Esophagus muscularis mucosa (tissue), 4 donors: ENCODE measurements around the gene MALSU1. TPM values are rescaled to one million over a fixed set of nuclear protein-coding genes. Genes with fewer than 3 reads are reported as not detected.
A peak's percentile ranks its signal among the peaks of the same experiment; 100 is the strongest.

ENCODE experiments used
- DNase-seq: peaks from one replicate; pipeline ENCODE4 v3.0.0-alpha.2; 2017; ENCODE audit errors: extremely low spot score
- H3K27ac ChIP-seq, 4 donors: fragments of 200-600 bp; sonication (generic); replicated peaks in 1 of 4; 1 replicate in 3 of 4; 2 replicates in 1 of 4; pipeline ENCODE4 v1.5.1; 2016 to 2019; ENCODE audit warnings: mild to moderate bottlenecking in 1 of 4
- H3K27me3 ChIP-seq, 4 donors: fragments of 200-600 bp; sonication (generic); one replicate each; pipeline versions ENCODE4 v1.5.1 to v1.6.0; 2016 to 2019
- H3K36me3 ChIP-seq, 4 donors: fragments of 200-600 bp; sonication (generic); one replicate each; pipeline ENCODE4 v1.5.1; 2016 to 2019
- H3K4me1 ChIP-seq, 4 donors: fragments of 200-600 bp; sonication (generic); one replicate each; pipeline ENCODE4 v1.5.1; 2016 to 2019
- H3K4me3 ChIP-seq, 4 donors: fragments of 200-600 bp; sonication (generic); 1 replicate in 2 of 4; 2 replicates in 2 of 4; pipeline ENCODE4 v1.5.1; 2016 to 2019; ENCODE audit warnings: mild to moderate bottlenecking in 4 of 4, moderate library complexity in 1 of 4
- H3K9me3 ChIP-seq, 4 donors: fragments of 200-600 bp; sonication (generic); 1 replicate in 3 of 4; 2 replicates in 1 of 4; pipeline ENCODE4 v1.5.1; 2016 to 2019
- EP300 ChIP-seq: sonication (generic); formaldehyde crosslinking; IDR thresholded peaks from one replicate; pipeline ENCODE4 v1.6.1; 2017; ENCODE audit warnings: antibody characterized with exemption
- POLR2A ChIP-seq: fragments of 450-650 bp; IDR thresholded peaks from one replicate; pipeline ENCODE4 v1.6.1; 2017; ENCODE audit warnings: antibody characterized with exemption, moderate library complexity, mild to moderate bottlenecking, low read depth
- POLR2AphosphoS5 ChIP-seq, 2 donors: sonication (generic); formaldehyde crosslinking; IDR thresholded peaks; one replicate each; pipeline ENCODE4 v1.6.1; 2017; ENCODE audit warnings: antibody characterized with exemption in 2 of 2
- WGBS: methylation state at CpG from one replicate; pipeline ENCODE4 v1.1.5; 2018; 5-methylcytosine and 5-hydroxymethylcytosine counted together
- intact Hi-C: fragments of 100-400 bp; cut with DNase I; formaldehyde crosslinking; loops from one replicate; pipeline ENCODE4 v1.15.1; 2023
- total RNA-seq, 4 donors: library from RNA; depleted of rRNA; stranded (reverse); fragments of >200 nt; gene quantifications; one replicate each; pipeline versions ENCODE4 v1.1.0 to v1.2.1, GENCODE V29; 2016
- TF ChIP-seq, protein P1 (sequence below), 3 experiments: fragments of 200-600 bp in 2 of 3; fragments of 450-650 bp in 1 of 3; sonication (generic) in 2 of 3; IDR thresholded peaks; one replicate each; pipeline ENCODE4 v1.5.1; 2017 to 2019; ENCODE audit warnings: antibody characterized with exemption in 3 of 3, mild to moderate bottlenecking in 2 of 3, moderate library complexity in 1 of 3

Gene MALSU1
- total RNA-seq, 4 donors from 2014 or later: 39.0 to 74.2 (median 63.3) TPM

DNA sequence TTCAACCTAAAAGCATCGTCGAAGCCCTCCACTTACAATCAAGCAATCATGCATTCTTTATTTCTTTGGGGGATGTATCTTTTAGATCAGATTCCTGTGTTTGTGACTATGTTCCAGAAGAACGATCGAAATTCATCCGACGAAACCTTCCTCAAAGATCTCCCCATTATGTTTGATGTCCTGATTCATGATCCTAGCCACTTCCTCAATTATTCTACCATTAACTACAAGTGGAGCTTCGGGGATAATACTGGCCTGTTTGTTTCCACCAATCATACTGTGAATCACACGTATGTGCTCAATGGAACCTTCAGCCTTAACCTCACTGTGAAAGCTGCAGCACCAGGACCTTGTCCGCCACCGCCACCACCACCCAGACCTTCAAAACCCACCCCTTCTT lies 38.8 kb upstream of the MALSU1 start:
- no peak for DNase-seq
- TF ChIP-seq POLR2A (no peak), POLR2AphosphoS5 (IDR thresholded peaks at IDR 0.05) (no peak), EP300 (no peak)
- TF ChIP-seq, protein P1, sequence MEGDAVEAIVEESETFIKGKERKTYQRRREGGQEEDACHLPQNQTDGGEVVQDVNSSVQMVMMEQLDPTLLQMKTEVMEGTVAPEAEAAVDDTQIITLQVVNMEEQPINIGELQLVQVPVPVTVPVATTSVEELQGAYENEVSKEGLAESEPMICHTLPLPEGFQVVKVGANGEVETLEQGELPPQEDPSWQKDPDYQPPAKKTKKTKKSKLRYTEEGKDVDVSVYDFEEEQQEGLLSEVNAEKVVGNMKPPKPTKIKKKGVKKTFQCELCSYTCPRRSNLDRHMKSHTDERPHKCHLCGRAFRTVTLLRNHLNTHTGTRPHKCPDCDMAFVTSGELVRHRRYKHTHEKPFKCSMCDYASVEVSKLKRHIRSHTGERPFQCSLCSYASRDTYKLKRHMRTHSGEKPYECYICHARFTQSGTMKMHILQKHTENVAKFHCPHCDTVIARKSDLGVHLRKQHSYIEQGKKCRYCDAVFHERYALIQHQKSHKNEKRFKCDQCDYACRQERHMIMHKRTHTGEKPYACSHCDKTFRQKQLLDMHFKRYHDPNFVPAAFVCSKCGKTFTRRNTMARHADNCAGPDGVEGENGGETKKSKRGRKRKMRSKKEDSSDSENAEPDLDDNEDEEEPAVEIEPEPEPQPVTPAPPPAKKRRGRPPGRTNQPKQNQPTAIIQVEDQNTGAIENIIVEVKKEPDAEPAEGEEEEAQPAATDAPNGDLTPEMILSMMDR (IDR thresholded peaks at IDR 0.05): no peak
- Histone ChIP-seq H3K27ac (no peak overlapping the region), H3K4me3 (no peak overlapping the region), H3K9me3 (no peaks in the 10 kb centered on the region), H3K27me3 (no peaks in the 10 kb centered on the region), H3K4me1 (no peaks in the 10 kb centered on the region), H3K36me3 (peaks cover 0 to 52% (median 6%) of the 10 kb centered on the region in 4 donors)
- intact Hi-C loops: no loop called here
- WGBS: 77% methylated on average over 10 of the region's 10 CpGs

DNA sequence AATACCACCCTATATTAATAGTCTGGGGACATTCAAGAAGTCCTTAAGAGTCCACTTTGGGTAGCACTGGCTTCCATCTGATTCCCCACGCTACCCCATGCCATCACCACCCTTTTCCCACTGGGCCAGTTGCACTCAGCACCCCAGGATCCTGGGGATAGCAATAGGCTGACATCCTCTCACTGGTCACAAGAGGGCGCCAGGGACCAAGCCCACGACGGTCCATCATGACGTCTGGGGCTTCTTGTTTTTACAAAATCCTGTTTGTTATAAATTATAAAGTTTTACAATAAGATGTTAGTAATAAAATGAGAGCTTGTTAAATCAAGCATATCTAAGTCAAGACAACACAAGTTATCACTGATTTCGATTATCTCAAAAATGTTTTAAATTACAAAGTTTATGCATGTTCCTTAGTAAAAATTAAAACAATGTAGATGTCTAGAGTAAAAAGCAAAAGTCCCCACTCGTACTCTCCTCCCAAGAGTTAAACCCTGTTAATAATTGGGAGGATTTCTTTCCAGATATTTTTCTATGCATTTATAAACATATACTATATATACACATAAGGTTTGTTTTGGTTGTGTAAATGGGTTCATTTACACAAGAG lies 37.2 kb upstream of the MALSU1 start:
- intact Hi-C loops: no loop called here
- no peaks in the 10 kb centered on the region for H3K9me3 ChIP-seq
- no peak overlapping the region for H3K27ac ChIP-seq
- WGBS: 8% methylated on average over 7 of the region's 7 CpGs
- no peaks in the 10 kb centered on the region for H3K27me3 ChIP-seq
- no peaks in the 10 kb centered on the region for H3K4me1 ChIP-seq
- no peak overlapping the region for H3K4me3 ChIP-seq
- TF ChIP-seq POLR2AphosphoS5 (IDR thresholded peaks at IDR 0.05): no peak
- TF ChIP-seq, protein P1 (IDR thresholded peaks at IDR 0.05): peak; percentile 54 to 78 (median 58)
- H3K36me3 ChIP-seq: peaks cover 0 to 42% (median 9%) of the 10 kb centered on the region in 4 donors
- no peak for DNase-seq

DNA sequence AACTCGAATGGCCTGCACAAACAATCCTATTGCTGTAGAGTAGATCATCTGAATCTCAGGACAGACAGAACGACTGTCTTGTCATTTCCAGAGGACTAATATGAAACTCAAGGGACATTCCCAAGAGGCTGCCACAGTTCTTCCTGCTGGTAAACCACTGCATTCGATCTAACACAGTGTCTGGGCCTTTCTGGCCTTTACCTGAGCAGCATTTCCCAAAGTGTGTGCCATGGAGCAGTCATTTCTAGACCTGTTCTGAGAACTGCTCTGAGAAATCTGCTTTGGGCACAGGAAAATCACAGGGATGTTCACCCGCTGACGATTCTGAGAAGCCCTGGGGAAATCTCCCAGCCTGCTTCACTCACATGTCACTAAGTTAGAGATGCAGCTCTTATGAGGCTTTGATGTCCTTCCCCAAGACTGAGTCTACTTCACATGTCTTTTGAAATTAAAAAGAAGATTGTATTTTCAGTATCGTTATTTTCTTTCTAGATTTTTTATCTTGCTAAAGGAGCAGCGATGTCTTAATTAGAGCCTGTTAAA lies 34.2 kb upstream of the MALSU1 start:
- Histone ChIP-seq H3K9me3 (no peaks in the 10 kb centered on the region), H3K27me3 (no peaks in the 10 kb centered on the region), H3K36me3 (peaks cover 0 to 29% (median 11%) of the 10 kb centered on the region in 4 donors), H3K4me3 (no peak overlapping the region), H3K4me1 (no peaks in the 10 kb centered on the region), H3K27ac (no peak overlapping the region)
- intact Hi-C loops: loop anchor here (5.0 kb wide), 1 partner anchor 192 kb away; no protein-coding TSS in a partner anchor
- 78% methylated on average over 7 of the region's 7 CpGs for WGBS
- DNase-seq: no peak
- TF ChIP-seq POLR2A: no peak
- no peak for TF ChIP-seq POLR2AphosphoS5 (IDR thresholded peaks at IDR 0.05)
- TF ChIP-seq, protein P1 (IDR thresholded peaks at IDR 0.05): no peak
- no peak for TF ChIP-seq EP300

DNA sequence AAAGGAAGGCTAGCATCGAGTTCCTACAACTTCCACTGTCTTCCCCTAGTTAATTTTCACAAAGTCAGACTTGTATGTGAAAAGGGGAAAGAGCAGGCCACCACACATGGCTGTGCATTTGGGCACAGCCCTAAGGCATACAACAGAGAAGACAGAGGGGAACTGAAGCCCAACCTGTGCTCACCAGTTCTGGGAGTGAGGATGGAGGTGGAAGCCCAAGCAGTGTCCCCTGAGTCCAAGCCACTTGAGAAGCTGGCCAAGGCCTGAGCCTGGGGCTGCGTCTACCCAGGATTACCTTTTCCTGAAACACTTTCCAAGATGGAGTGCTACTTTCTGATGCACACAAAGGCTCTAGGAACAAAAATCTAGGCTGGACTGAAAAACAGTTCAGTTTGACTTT lies 32.2 kb upstream of the MALSU1 start:
- H3K36me3 ChIP-seq: peaks cover 0 to 33% (median 10%) of the 10 kb centered on the region in 4 donors
- H3K4me1 ChIP-seq: no peaks in the 10 kb centered on the region
- no peaks in the 10 kb centered on the region for H3K9me3 ChIP-seq
- no peak overlapping the region for H3K4me3 ChIP-seq
- intact Hi-C loops: loop anchor here (5.0 kb wide), 1 partner anchor 190 kb away; no protein-coding TSS in a partner anchor
- H3K27me3 ChIP-seq: peaks cover 0 to 5% (median 0%) of the 10 kb centered on the region in 4 donors
- no peak for TF ChIP-seq POLR2A
- DNase-seq: no peak
- 100% methylated on average over 1 of the region's 2 CpGs for WGBS
- no peak overlapping the region for H3K27ac ChIP-seq

DNA sequence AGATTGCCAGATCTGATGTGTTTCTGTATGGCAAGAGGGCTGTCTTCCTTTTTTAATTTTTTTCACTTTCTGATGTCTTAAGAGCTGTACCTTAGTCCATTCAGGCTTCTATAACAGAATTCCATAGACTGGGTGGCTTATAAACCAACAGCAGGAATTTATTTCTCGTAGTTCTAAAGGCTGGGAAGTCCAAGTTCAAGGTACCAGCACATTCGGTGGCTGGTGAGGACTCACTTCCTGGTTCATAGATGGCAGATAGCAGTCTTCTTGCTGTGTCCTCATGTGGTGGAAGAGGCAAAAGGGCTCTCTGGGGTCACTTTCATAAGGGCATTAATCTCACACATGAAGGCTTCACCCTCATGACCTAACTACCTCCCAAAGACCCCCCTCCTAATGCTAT lies 31.8 kb upstream of the MALSU1 start:
- H3K36me3 ChIP-seq: peaks cover 0 to 33% (median 10%) of the 10 kb centered on the region in 4 donors
- 94% methylated on average over 2 of the region's 2 CpGs for WGBS
- intact Hi-C loops: loop anchor here (5.0 kb wide), 1 partner anchor 190 kb away; no protein-coding TSS in a partner anchor
- no peaks in the 10 kb centered on the region for H3K4me1 ChIP-seq
- no peak for TF ChIP-seq EP300
- no peak for TF ChIP-seq POLR2AphosphoS5 (IDR thresholded peaks at IDR 0.05)
- no peak for TF ChIP-seq POLR2A
- TF ChIP-seq, protein P1 (IDR thresholded peaks at IDR 0.05): no peak
- no peaks in the 10 kb centered on the region for H3K9me3 ChIP-seq
- H3K27me3 ChIP-seq: peaks cover 0 to 5% (median 0%) of the 10 kb centered on the region in 4 donors
- no peak overlapping the region for H3K27ac ChIP-seq
- no peak overlapping the region for H3K4me3 ChIP-seq
- no peak for DNase-seq
